Stimulated activated naive CD4-positive, alpha-beta T cell (primary cell): Measurements from ENCODE around the gene CYP27A1.
"Not testable (repeated sequence)": the region's sequence is repeated elsewhere in the genome, so short reads cannot be mapped to it uniquely, and the experiment has no call there.

Experiments
- DNase-seq, 6 experiments: peaks; one replicate each; lab custom pipeline; 2025; lab: John Stamatoyannopoulos, UW

CYP27A1 gene

DNA sequence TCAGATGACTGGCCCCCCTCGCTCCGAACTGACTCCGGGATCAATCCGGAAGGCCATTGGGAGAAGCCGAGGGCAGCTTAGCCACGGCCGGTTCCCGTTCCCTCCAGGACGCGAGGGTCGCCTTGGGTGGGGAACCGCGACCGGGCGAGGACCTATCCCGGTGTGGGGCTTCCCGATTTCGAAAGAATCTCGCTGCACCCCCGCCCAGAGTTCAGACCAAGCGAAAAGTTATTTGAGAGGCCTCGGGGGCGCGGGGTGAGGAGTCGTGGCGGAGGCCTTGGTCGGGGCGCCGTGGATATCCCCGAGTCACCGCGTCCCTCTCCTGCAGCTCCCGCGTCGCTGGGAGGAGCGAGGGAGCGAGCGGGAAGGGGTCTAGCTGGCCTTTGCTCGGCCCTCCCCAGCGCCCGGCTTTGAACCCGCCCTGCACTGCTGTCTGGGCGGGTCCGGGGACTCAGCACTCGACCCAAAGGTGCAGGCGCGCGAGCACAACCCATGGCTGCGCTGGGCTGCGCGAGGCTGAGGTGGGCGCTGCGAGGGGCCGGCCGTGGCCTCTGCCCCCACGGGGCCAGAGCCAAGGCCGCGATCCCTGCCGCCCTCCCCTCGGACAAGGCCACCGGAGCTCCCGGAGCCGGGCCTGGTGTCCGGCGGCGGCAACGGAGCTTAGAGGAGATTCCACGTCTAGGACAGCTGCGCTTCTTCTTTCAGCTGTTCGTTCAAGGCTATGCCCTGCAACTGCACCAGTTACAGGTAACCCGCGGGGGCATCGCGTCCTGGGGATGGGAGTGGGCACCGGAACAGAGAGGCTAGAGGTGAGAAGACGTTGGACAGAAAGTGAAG lies at the start of gene CYP27A1:
TSS of gene CYP27A1 (plus strand) at position 457 of the 837 bp plus-strand sequence. CDS start at position 493, 36 bp downstream.
- DNase-seq, result no peak

DNA sequence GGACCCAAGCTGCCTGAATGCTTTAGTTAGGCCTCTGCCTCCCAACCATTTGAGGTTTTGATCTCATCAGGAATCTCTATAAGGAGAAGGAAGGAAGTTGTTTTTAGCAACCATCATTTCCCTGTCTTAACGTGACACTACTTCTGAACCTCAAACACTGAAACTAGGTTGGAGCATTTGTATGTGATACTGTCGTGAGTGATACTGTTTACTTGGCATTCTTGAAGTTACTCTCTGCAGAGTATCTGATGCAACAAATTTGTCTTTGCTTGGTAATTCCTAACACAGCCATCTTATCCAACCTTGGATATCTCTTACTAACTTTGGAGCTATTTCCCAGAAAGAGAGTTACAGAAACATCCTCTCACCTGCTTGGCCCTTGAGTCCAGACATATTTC lies 49.2 kb upstream of the CYP27A1 start:
- DNase-seq, result no peak

DNA sequence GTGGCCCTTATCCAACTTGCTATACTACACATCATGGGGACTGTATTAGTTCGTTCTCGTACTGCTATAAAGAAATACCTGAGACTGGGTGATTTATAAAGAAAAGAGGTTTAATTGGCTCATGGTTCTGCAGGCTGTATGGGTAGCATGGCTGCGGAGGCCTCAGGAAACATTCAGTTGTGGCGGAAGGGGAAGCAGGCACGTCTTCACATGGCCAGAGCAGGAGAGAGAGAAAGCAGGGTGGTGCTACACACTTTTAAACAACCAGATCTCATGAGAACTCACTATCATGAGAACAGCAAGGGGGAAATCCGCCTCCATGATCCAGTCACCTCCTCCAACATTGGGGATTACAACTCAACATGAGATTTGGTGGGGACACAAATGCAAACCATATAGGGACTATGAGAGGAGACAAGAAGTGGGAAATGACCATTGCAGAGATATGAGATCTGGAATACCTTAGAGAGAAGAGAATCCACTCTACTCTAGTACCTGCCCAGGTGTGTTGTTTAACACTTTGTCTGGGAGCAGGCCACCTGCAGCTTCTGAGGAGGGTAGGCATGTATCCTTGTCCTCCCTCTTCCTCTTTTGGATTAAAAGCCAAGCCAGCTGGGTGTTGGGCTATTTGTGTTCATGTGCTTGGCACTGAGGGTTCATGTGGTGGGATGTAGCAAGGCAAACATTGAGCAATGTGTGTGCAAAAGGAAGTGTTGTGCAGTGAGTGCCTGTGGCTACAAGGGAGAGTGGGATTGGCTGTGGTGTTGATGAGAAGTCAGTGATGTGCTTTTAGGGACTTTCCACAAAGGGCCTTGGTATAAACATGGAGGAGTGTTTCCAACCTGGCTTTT lies 48.6 kb upstream of the CYP27A1 start:
- DNase-seq, result no peak

DNA sequence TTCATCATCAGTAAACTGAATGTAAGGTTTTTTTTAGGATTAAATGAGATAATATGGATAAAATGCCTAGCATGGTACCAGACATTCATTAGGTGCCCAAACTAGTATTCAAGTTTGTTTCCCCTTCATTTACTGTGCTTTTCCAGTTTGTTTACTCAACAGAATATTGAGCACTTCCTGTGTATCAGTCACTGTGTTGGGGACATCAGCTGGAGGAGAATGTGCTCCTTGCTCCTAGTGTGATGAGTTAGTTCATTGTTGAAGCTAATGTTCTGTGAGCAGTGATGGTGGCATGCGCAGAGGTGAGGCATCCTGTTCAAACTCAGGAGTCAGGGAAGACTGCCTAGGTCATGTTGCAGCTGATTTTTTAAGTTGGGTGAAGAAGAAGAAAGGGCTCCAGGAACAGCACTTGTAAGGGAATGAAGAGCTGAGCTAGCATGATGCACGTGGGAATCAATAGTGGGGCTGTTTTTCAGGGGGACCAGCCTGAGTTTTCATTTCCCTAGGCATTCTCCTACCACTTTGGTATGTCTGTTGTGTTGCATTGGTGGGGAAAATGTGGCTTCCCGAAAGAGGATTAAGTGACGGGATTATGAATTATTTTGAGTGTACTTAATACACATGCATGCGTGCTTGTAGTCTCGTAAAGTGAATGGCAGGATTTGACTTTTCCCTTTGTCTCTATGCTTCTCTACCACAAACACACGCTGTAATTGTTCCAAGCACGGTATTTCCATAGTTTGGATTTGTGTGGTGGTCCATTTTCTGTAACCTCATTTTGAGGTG lies 47.6 kb upstream of the CYP27A1 start:
- DNase-seq, result no peak

DNA sequence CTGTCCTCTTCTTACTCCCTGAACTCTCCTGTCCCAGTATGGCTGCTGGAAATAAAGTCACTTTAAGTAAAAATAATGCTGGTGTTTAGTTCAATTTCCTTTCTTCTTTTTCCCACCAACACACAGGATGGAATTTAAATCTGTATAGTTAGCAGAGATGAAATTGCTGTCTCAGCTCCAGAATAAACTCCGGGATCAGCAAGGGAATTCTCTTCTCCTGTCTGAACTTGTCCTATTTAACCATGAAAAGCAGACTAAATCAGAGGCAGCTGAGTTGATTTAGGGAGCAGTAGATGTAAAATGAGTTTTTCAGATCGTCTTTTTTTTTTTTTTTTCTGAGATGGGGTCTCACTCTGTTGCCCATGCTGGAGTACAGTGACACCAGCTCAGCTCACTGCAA lies 45.4 kb upstream of the CYP27A1 start:
- no peak for DNase-seq

DNA sequence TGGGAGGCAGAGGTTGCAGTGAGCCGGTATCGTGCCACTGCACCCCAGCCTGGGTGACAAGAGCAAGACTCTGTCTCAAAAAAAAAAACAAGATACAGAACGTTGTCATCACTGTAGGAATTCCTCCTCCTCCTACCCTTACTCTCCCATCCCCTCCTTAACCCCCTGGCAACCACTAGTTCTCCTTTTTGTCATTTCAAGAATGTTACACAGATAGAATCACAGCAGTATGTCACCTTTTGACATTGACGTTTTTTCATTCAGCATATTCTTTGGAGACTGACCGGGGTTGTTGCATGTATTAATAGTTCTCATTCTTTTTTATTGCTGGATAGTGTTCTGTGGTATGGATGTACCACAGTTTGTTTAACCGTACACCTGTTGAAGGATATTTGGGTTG lies 38.9 kb upstream of the CYP27A1 start:
- no peak for DNase-seq

DNA sequence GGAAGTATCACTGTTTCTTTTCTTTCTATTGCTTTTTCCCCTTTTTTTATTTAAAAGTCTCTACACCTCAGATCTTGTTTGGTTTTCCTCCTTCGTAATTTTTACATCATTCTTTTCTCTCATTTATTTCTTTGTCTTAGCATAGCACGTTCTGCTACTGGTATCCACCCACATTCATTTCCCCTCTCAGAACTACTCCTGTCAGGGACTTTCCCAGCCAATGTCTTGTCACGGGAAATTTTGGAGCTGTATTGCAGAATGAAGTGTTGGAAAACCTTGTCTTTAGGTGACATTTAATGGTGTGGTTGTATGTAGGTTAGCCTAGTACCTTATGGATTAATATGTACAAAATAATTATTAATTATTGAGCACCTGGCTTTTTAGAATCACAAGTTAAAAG lies 37.3 kb upstream of the CYP27A1 start:
- DNase-seq, result no peak

DNA sequence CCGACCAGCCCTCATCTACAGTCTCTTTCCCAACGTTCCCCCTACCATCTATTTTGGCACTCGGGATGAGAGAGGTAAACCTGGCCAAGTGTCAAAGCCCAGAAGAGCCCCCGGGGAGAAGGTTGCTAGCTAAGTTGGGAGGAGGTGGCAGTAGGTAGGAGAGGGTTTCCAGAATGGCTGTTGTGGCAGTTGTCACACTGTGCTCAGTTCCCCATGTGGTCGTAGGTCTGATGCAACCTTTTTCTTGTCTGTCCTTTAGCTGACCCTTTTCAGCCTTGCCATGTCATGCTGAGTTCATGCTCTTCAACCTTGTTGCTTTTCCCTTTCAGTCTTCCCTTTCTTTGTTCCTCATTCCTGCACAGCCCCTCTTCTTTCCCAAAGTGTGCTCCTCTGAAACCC lies 36.8 kb upstream of the CYP27A1 start:
- DNase-seq, result no peak

DNA sequence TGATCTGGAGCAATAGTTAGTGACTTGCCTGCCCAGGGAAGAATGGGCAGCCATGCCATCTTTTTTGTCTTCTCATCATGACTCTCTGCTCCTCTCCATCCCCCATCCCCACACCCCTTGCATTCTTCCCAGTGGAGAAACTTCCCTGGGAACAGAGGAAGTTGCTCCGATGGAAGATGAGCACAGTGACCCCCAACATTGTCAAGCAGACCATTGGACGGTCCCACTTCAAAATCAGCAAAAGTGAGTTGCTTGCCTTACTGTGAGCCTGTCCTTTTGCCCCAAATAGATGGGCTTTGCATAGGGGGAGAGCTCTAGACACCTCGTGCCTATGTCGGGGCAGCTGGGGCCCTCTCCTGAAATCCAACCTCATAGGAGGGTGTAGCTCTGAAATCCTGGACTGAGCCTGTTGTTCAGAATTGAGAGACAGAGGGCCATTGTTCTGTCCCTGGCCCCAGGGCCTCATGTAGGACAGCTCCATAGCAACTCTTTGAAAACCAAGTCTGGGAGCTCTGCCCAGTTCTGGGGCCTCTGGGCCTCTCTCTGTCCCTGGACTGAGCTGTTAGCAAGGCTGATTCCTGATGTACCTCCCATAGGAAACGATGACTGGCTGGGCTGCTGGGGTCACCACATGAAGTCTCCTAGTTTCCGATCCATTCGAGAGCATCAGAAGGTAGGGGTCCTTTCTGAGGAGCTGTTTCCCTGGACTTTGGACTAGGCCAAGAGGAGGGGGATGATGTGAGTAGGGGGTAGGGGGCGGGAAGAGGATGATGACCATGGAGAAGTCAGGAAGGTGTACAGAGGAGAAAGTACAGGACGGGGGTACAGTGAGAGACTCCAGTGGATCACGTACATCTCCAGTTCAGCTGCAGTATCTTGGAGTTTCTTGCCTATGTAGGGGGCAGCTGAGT lies 36.1 kb upstream of the CYP27A1 start:
- no peak for DNase-seq

DNA sequence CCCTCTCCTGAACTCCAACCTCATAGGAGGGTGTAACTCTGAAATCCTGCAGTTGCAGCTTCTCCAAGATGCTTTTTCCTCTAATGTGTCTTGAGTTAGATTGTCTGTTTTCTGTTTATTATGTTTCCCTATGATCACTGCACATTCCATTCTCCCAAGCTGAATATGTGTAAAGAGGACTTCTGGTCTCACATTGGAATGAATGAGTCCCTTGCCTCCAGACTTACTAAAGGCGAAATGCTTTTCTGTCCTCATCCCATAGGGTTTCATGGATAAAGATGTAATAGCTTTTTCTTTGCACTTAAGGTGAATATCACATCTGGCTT lies 35.5 kb upstream of the CYP27A1 start:
- DNase-seq, result no peak

DNA sequence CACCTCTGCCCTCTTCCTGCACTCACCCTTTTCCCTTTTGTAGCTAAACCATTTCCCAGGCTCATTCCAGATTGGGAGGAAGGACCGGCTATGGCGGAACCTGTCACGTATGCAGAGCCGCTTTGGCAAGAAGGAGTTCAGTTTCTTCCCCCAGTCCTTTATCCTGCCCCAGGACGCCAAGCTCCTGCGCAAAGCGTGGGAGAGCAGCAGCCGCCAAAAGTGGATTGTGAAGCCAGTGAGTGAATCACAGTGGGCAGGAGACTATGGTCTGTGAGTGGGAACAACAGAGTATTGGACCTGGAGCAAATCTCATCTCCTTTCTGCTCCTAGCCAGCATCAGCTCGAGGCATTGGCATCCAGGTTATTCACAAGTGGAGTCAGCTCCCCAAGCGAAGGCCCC lies 35.0 kb upstream of the CYP27A1 start:
- no peak for DNase-seq

DNA sequence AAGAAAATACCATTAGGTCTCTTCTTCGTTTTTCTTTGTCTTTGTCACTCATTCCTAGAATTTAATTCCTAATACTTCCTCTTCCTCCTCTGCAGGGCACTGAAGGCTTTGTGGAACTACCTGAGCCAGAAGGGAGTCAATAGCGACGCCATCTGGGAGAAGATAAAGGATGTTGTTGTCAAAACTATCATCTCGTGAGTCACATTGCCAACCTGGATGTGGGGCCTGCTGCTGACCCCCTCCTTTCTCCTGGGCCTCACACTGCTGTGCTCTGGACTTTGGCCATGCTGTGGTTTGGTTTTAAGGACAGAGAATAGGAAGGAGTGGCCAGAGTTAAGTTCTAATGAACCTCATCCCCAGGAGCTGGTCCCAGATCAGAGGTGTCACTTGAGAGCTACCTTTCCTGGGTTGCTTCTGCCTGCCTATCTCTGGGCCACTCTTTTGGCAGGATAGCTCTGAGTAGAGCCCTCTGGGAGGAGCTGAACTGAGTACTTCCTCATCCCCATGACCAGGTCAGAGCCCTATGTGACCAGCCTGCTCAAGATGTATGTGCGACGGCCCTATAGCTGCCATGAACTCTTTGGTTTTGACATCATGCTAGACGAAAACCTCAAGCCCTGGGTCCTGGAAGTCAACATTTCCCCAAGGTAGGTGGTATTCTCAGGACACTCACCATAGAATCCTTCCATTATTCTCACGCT lies 33.1 kb upstream of the CYP27A1 start:
- no peak for DNase-seq

DNA sequence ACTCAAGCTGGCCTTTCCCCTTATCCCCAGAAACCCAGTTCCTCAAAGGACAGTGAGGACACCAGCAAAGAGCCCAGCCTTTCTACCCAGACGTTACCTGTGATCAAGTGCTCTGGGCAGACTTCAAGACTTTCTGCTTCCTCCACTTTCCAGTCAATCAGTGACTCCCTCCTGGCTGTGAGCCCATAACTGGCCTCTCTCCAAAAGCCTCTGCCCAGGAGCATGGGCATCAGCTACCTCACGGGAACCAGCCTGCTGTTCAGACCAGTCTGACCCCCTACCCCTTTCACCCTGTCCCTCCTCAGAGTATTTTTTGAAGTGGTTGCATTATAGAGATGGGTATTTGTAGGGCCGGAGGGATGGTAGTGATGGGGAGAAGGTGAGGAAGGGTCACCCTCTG lies 27.7 kb upstream of the CYP27A1 start:
- no peak for DNase-seq

DNA sequence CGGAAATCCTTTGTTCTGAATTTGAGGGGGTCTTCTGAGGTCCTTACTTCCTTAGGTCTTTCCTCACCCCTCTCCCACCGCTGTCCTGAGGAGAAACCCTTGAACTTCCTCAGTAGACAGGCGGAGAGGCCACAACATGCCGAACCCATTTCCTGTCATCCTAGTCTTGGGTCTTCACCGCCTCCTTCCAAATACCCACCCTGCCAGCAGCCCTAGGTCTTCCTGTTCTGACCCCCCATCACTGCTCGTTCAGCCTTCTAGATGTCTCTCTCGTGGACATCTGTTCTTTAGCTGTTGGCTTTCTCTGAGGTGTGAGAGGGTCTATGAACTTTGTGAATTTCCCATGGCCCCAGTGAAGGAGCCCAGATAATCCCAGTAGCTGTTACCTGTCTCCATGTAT lies 27.2 kb upstream of the CYP27A1 start:
- DNase-seq, result no peak

DNA sequence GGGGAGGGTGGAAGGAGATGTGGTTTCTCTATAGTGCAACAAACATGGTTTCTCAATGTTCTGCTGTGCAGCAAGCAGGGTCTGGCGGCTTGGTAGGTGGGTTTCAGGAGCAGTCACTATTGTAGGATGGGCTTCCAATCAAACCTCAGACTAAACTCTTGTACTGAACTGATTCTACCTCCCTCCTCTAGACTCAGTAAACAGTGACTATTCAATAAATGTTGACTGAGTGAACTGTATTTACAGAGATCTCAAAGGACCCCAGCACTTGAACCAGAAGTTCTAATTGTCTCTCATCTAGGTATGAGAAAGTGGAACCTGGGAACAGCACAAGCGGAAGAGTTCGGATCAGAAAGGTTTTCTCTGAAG lies 26.8 kb upstream of the CYP27A1 start:
- no peak for DNase-seq

DNA sequence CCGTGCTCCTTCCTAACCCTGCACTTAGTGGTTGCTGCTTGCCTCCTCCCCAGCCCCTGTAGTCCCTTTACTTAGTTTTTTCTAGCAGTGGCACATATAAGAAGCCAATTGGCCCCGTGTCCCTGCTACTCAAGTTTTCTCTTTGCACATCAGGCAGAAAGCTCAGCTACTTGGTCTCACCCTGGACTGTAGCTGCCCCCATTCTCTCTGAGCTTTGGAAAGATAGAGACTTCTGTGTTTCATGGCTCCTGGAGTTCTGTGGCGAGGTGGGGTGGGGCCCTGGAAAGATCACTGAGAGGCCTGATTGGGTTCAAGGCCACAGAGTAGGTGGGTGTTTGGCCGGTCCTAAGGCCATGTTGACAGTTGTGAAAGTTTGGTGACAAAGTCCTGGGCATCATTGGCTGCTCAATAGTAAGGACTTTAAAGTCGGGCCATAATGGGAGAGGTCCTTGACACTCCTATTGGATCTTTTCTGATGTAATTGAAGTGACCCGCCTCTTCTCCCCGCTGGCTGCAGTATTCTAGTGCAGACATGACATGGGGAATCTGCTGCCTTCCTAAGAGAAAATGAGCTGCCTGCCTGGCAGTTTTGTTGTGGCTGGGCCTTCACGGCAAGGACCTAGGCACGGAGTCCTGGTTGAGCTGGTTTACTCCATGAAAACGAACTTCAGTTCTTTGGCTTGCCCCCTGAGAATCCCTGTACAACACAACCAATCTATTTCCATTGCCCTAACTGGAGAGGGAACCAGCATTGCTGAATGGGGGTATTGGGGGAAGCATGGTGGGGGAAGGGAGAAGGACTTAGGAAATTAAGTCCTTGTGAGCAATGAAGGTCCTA lies 26.2 kb upstream of the CYP27A1 start:
- DNase-seq, result no peak

DNA sequence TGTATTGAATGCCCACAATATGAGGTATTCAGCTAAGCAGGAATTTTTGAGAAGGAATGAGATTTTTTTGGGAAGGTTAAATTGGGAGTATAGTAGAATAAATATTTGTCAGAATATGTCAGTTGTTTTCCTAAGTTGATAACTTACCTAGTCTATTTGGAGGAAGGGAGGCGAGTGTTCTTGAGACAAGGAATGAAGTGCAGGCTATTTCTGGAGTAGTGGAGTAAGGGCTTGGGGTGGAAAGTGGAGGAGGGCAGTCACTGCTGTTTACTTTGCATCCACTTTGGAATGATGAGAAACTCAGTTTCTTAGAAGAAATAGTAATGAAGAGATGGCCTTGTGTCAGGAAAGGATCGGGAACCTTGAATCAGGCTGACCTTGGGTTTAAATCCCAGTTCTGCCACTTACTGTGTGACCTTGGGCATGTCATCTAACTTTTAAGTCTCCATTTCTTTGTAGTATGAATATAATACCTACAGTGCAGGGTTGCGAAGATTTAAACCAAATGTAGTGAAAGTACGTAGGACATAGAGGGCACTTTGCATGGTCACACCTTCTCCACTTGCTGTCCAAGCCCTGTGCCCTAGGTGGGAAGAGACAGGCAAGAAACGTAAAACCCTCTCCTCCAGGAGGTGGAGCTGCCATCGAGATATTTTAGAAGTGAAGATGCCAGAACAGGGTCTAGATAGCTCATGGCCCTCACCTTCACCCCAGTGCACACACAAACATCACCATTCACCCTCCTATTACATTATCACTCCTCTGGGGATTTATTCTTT lies 25.2 kb upstream of the CYP27A1 start:
- DNase-seq, result no peak

DNA sequence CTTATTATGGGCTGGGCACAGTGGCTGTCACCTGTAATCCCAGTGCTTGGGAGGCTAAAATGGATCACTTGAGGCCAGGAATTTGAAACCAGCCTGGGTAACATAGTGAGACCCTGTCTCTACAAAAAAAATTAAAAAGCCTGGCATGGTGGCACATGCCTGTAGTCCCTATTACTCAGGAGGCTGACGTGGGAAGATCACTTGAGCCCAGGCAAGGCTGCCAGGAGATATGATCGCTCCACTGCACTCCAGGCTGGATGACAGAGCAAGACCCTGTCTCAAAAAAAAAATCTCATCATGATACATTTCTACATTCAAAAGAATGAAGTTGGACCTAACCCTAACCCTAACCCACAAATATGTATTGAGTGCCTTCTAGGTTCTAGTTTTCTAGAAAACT lies 20.2 kb upstream of the CYP27A1 start:
- no peak for DNase-seq

DNA sequence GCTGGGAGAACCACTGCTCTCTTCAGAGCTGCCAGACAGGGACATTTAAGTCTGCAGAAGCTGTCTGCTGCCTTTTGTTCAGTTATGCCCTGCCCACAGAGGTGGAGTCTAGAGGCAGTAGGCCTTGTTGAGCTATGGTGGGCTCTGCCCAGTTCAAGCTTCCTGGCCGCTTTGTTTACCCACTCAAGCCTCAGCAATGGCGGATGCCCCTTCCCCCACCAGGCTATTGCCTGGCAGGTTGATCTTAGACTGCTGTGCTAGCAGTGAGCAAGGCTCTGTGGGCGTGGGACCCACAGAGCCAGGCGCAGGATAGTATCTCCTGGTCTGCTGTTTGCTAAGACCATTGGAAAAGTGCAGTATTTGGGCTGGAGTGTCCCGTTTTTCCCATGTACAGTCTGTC lies 9.2 kb upstream of the CYP27A1 start:
- DNase-seq, result not testable (repeated sequence)
